Measurements from ENCODE around the gene CCDC192.

- TF ChIP-seq SPI1 (IDR thresholded peaks at IDR 0.05; ENCODE audit: low read depth, low read length) (no peak), POLR2AphosphoS5 (IDR thresholded peaks at IDR 0.05; ENCODE audit: low read depth, low read length) (no peak)
Measured at GRCh38 chr5:127928053-127928452, 224.9 kb downstream of the CCDC192 start.
